ENCODE measurements around the gene PLPPR1.
A peak's percentile ranks its signal among the peaks of the same experiment; 100 is the strongest.
"Not testable (repeated sequence)": the region's sequence is repeated elsewhere in the genome, so short reads cannot be mapped to it uniquely, and the experiment has no call there.

The PLPPR1 gene

GRCh38 chr9:101035098-101035497 is 6.6 kb downstream of the PLPPR1 start:
- peaks cover 0 to 4% (median 0%) of the 10 kb centered on the region in 11 experiments; a peak in 3 of 22 replicates for H3K9me3 ChIP-seq (replicated peaks in 1 of 11)
- no peaks in the 10 kb centered on the region for H3K4me1 ChIP-seq
- H3K36me3 ChIP-seq = no peaks in the 10 kb centered on the region
- no peaks in the 10 kb centered on the region for H3K27me3 ChIP-seq
- no peak for TF ChIP-seq Cebpa-rat (IDR thresholded peaks at IDR 0.05)
- no peaks in the 10 kb centered on the region for H4K20me1 ChIP-seq
- H3K9ac ChIP-seq = no peak overlapping the region
- no peak overlapping the region for H3K27ac ChIP-seq
- H3K4me3 ChIP-seq = no peak overlapping the region
- no peak overlapping the region for H3K4me2 ChIP-seq

GRCh38 chr9:101037430-101037829 is 8.9 kb downstream of the PLPPR1 start:
- H3K9ac ChIP-seq = no peak overlapping the region
- no peak for TF ChIP-seq Cebpa-rat (IDR thresholded peaks at IDR 0.05)
- H3K4me1 ChIP-seq = no peaks in the 10 kb centered on the region

GRCh38 chr9:101038488-101038887 is 10.0 kb downstream of the PLPPR1 start:
- no peak for TF ChIP-seq Cebpa-rat (IDR thresholded peaks at IDR 0.05)
- Histone ChIP-seq H3K9me3 (replicated peaks in 1 of 11) (no peaks in the 10 kb centered on the region), H3K27ac (no peak overlapping the region), H4K20me1 (no peaks in the 10 kb centered on the region), H3K4me3 (no peak overlapping the region), H3K4me1 (no peaks in the 10 kb centered on the region), H3K36me3 (no peaks in the 10 kb centered on the region), H3K4me2 (no peak overlapping the region), H3K9ac (no peak overlapping the region), H3K27me3 (no peaks in the 10 kb centered on the region)

More at GRCh38 chr9:101037430-101037829, 8.9 kb downstream of the PLPPR1 start:
- no peaks in the 10 kb centered on the region for H3K27me3 ChIP-seq
- no peak overlapping the region for H3K4me2 ChIP-seq
- H3K27ac ChIP-seq = no peak overlapping the region
- H3K9me3 ChIP-seq (replicated peaks in 1 of 11) = no peaks in the 10 kb centered on the region
- H3K36me3 ChIP-seq = no peaks in the 10 kb centered on the region
- H4K20me1 ChIP-seq = no peaks in the 10 kb centered on the region
- no peak overlapping the region for H3K4me3 ChIP-seq

GRCh38 chr9:101039581-101039980 is 11.1 kb downstream of the PLPPR1 start:
- H3K4me2 ChIP-seq; H3K4me1 ChIP-seq; H3K36me3 ChIP-seq; H3K9me3 ChIP-seq (replicated peaks in 1 of 11); H3K27me3 ChIP-seq; H3K27ac ChIP-seq; H3K4me3 ChIP-seq; H4K20me1 ChIP-seq; H3K9ac ChIP-seq: not testable (repeated sequence)

- Histone ChIP-seq H3K4me3 (no peak overlapping the region), H4K20me1 (no peaks in the 10 kb centered on the region), H3K4me2 (peak overlapping the region in 2 of 11 experiments; percentile 14 to 32; a peak in 2 of 22 replicates), H3K27me3 (no peaks in the 10 kb centered on the region), H3K9me3 (replicated peaks in 1 of 11) (no peaks in the 10 kb centered on the region), H3K4me1 (peaks cover 0 to 9% (median 0%) of the 10 kb centered on the region in 10 experiments; a peak in 4 of 20 replicates), H3K36me3 (no peaks in the 10 kb centered on the region), H3K9ac (no peak overlapping the region), H3K27ac (no peak overlapping the region)
- TF ChIP-seq Cebpa-rat (IDR thresholded peaks at IDR 0.05) = no peak
Measured at GRCh38 chr9:101047848-101048397, 19.4 kb downstream of the PLPPR1 start.

GRCh38 chr9:101050650-101051049 is 22.1 kb downstream of the PLPPR1 start:
- Histone ChIP-seq H3K4me1 (peaks cover 0 to 9% (median 0%) of the 10 kb centered on the region in 10 experiments; a peak in 4 of 20 replicates), H3K27me3 (no peaks in the 10 kb centered on the region), H3K9me3 (replicated peaks in 1 of 11) (no peaks in the 10 kb centered on the region), H3K27ac (no peak overlapping the region), H3K9ac (no peak overlapping the region), H3K4me2 (no peak overlapping the region), H3K4me3 (no peak overlapping the region), H4K20me1 (no peaks in the 10 kb centered on the region), H3K36me3 (no peaks in the 10 kb centered on the region)
- no peak for TF ChIP-seq Cebpa-rat (IDR thresholded peaks at IDR 0.05)

GRCh38 chr9:101054657-101055056 is 26.1 kb downstream of the PLPPR1 start:
- Histone ChIP-seq H3K27ac (no peak overlapping the region), H3K36me3 (no peaks in the 10 kb centered on the region), H4K20me1 (no peaks in the 10 kb centered on the region), H3K9ac (no peak overlapping the region), H3K4me1 (no peaks in the 10 kb centered on the region), H3K4me2 (no peak overlapping the region), H3K27me3 (no peaks in the 10 kb centered on the region), H3K9me3 (replicated peaks in 1 of 11) (no peaks in the 10 kb centered on the region), H3K4me3 (no peak overlapping the region)
- TF ChIP-seq Cebpa-rat (IDR thresholded peaks at IDR 0.05) = no peak

- Histone ChIP-seq H3K27ac (no peak overlapping the region), H3K36me3 (no peaks in the 10 kb centered on the region), H3K9ac (no peak overlapping the region), H3K4me3 (no peak overlapping the region), H3K27me3 (no peaks in the 10 kb centered on the region), H4K20me1 (no peaks in the 10 kb centered on the region), H3K4me1 (no peaks in the 10 kb centered on the region), H3K9me3 (replicated peaks in 1 of 11) (no peaks in the 10 kb centered on the region), H3K4me2 (no peak overlapping the region)
- no peak for TF ChIP-seq Cebpa-rat (IDR thresholded peaks at IDR 0.05)
Measured at GRCh38 chr9:101055516-101055915, 27.0 kb downstream of the PLPPR1 start.

- TF ChIP-seq Cebpa-rat (IDR thresholded peaks at IDR 0.05) = no peak
- H3K36me3 ChIP-seq = no peaks in the 10 kb centered on the region
- no peak overlapping the region for H3K9ac ChIP-seq
- H3K4me3 ChIP-seq = no peak overlapping the region
- no peak overlapping the region for H3K4me2 ChIP-seq
- no peaks in the 10 kb centered on the region for H4K20me1 ChIP-seq
- no peaks in the 10 kb centered on the region for H3K9me3 ChIP-seq (replicated peaks in 1 of 11)
- no peaks in the 10 kb centered on the region for H3K4me1 ChIP-seq
- no peaks in the 10 kb centered on the region for H3K27me3 ChIP-seq
- no peak overlapping the region for H3K27ac ChIP-seq
Measured at GRCh38 chr9:101062686-101063085, 34.2 kb downstream of the PLPPR1 start.

- no peak for TF ChIP-seq Cebpa-rat (IDR thresholded peaks at IDR 0.05)
- Histone ChIP-seq H3K36me3 (no peaks in the 10 kb centered on the region), H3K9ac (no peak overlapping the region), H3K27me3 (no peaks in the 10 kb centered on the region), H3K4me2 (no peak overlapping the region), H3K4me3 (no peak overlapping the region), H3K9me3 (replicated peaks in 1 of 11) (no peaks in the 10 kb centered on the region), H4K20me1 (no peaks in the 10 kb centered on the region), H3K4me1 (no peaks in the 10 kb centered on the region), H3K27ac (no peak overlapping the region)
Measured at GRCh38 chr9:101063192-101063591, 34.7 kb downstream of the PLPPR1 start.

Measured in BLaER1 treated with 17β-estradiol and CSF1 and Interleukin-3, amounts not matched to agents 10 nM and 100 nM (cell line).